Measurements from ENCODE around the gene SPDYE3.
"Not testable (repeated sequence)": the region's sequence is repeated elsewhere in the genome, so short reads cannot be mapped to it uniquely, and the experiment has no call there.

GRCh38 chr7:100264223-100264622 is 43.3 kb upstream of the SPDYE3 start:
- TF ChIP-seq ZNF423 (CRISPR knock-in tag; IDR thresholded peaks at IDR 0.05); CTCF (IDR thresholded peaks at IDR 0.05): not testable (repeated sequence)
